ENCODE data around the gene PELO.

GRCh38 chr5:52824827-52825226, 37.1 kb downstream of the PELO start:
- TF ChIP-seq FOXM1 (IDR thresholded peaks at IDR 0.05; ENCODE audit: borderline replicate concordance) (no peak), LEF1 (IDR thresholded peaks at IDR 0.05; ENCODE audit: borderline replicate concordance) (no peak), ARNT (IDR thresholded peaks at IDR 0.05) (no peak), SP1 (IDR thresholded peaks at IDR 0.05) (no peak), ELF4 (IDR thresholded peaks at IDR 0.05) (no peak), NFRKB (IDR thresholded peaks at IDR 0.05) (no peak), SUZ12 (IDR thresholded peaks at IDR 0.05) (no peak), L3MBTL2 (conservative IDR thresholded peaks at IDR 0.05) (no peak), CTBP1 (IDR thresholded peaks at IDR 0.05; ENCODE audit: borderline replicate concordance) (no peak), HDGF (IDR thresholded peaks at IDR 0.05; ENCODE audit: borderline replicate concordance) (no peak), ZNF384 (IDR thresholded peaks at IDR 0.05) (no peak)

Measured in HEK293T (cell line).